GM19043 (cell line): ENCODE results near the gene AGR2.
"Not testable (repeated sequence)": the region's sequence is repeated elsewhere in the genome, so short reads cannot be mapped to it uniquely, and the experiment has no call there.

Experiments used
- ATAC-seq: cut with Tn5 transposase; IDR thresholded peaks from one replicate; pipeline ENCODE4 v1.9.1; 2021; ENCODE audit warnings: low read depth; ENCODE audit not compliant: unreplicated experiment

The AGR2 gene

DNA sequence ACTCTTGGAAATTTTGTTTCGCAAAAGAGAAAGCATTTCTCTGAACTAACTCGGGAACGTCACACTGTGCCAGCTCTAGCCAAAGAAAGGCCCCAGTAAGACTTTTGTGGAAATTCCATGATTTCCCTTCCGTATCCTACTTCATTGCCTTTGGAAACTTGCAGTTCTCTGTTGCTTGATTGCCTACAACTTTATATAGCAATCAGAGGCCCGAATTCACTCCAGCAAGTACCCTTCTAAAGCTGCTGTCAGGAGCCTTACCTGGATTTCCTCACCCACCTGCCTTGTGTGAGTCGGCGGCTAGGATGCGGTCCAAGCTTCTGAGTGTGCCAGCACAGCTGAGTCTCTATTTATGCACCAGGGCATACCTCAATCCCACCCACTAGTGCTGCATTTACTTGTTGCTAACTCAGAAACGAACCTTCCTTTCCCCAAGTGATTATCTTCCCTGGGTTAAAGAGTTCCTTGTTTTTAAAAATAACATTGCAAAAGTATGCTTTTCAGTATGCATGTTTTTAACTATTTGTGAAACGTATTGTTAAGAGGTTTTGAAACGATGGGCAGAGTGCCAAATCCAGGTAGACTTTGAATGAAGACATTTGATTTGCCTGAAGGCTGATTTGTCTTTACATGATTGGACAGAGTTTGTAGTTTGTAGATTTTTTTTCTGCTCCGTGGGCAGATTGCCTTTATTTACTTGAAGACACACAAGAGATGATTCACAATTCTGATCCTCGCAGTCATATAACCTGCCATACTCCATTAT, at the start of gene AGR2:
TSS of gene AGR2 (minus strand) at position 326 of the 766 bp plus-strand sequence. CDS start 3,203 bp downstream, outside the sequence.
- ATAC-seq = no peak

DNA sequence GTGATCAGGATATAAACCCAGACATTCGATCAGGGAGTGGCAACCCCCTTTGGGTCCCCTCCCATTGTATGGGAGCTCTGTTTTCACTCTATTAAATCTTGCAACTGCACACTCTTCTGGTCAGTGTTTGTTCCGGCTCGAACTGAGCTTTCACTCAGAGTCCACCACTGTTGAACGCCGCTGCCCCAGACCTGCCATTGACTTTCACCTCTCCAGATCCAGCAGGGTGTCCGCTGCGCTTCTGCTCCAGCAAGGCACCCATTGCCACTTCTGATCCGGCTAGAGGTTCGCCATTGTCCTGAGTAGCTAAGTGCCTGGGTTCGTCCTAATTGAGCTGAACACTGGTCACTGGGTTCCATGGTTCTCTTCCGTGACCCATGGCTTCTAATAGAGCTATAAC, 48.4 kb upstream of the AGR2 start:
- ATAC-seq = not testable (repeated sequence)

DNA sequence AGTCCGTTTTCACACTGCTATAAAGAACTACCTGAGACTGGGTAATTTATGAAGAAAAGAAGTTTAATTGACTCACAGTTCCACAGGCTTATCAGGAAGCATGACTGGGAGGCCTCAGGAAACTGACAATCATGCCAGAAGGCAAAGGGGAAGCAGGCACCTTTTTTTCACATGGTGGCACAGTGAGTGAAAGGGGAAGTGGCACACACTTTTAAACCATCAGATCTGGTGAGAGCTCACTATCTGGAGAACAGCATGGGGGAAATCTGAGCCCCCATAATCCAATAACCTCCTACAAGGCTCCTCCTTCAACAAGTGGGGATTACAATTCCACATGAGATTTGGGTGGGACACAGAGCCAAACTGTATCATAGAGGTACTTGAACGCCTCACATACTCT, 47.0 kb upstream of the AGR2 start:
- no peak for ATAC-seq

DNA sequence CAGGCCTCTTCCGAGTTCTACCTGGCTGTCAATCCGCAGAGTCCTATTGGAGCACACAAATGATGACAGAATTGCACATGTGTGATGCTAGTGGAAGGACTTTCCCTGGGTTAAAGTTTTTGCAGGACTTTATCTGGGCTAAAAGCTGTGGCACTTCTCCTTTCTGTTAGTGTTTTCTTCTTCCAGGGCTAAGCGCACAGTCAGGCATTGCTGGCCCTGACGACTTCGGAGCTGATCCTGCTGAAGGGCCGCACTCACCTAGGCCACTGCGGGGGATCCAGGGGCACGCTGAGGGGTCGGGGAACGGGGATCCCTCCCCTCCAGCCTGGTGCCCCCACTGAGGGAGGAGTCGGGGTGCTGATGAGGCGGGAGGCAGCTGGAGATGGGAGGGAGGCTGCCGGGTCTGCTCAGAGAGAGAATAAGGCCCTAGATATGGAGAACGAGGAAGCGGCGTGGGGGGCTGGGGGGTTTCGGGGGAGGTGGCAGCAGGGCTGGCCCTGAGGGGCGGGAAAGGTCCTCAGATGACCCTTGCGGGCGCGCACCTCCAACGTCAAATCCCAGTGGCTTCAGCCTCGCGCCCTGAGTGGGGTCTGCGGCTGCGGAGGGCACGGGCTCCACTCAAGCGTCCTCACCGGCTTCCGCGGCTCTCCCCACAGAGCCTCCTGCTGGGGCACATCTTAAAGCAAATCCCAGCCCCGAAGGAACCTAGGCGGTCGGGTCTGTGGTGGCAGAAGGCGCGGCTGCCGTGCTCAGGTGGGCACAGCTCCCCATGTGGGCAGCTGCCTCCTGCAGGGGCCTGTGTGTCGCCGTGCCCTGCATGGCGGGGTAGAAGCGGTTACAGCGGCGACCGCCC, 46.0 kb upstream of the AGR2 start:
- no peak for ATAC-seq

DNA sequence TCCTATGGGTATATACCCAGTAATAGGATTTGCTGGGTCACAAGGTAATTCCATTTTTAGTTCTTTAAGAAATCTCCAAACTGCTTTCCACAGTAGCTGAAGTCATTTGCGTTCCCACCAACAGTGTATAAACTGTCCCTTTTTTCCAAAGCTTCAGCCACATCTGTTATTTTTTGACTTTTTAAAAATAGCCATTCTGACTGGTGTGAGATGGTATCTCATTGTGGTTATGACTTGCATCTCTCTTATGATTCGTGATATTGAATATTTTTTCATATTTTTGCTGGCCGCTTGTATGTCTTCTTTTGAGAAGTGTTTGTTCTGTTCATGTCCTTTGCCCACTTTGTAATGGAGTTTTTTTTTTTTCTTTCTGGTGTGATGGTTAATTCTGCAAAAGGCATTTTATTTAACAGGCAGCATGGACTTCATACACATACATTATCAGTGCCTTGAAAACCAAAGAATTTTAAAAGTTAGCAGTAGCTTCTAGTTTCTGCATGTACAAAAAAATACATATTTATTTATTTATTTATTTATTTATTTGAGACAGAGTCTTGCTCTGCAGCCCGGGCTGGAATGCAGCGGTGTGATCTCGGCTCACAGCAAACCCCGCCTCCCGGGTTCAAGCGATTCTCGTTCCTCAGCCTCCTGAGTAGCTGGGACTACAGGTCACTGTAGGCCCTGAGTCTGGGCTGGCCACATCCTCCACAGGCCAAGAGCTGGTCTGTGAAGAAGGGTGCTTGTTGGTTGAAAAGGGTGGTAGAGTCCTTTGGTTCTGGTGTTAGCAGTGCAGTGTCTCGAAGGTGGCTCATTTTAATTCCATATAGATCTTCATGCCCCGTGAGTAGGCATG, 44.7 kb upstream of the AGR2 start:
- no peak for ATAC-seq

DNA sequence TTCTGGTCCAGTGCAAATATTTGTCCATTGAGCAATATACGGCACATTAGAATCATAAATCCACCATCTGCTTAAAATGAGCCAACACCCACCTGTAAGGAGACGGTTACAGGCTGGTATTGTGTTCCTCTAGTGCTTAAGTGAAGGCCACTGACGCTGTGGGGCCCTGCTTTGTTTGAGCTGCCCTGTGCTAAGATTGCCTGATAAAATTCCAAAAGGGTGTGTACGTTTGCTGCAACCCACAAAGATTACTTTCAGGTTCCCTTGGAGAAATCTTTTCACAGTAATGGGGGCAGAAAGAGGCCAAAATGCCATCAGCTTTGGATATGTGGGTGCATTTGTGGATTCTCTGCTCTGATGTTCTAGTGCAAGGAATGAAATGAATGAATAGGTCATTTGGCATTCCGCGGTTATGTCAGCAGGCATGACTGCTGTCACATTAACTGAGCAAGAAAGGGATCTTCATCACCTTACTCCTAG, 42.6 kb upstream of the AGR2 start:
- ATAC-seq = no peak

DNA sequence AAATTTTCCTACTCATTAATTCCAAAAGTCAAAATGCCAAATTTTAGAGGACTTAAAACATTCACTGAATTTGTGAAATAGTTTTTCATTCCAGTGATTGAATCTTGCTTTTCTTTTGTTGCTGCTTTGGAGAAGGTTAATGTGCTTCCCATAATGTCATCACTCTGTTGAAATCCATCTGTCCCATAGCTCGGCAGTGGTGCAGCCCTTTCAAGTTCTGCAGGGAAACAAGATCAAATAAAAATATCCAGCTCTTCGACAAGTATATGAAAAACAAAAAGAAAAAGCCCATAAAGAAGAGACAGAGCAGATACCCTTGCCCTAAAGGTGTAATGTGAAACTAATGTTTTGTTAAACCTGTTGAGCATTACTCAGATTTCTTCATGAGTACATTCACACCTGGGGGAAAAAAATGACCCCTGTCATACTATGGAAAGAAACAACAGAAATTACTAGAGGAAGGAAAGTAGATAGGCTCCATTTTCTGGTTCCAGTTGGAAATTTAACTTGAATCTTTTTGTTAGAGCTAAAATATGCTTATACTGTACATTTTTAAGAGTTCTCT, 41.9 kb upstream of the AGR2 start:
- ATAC-seq = no peak

DNA sequence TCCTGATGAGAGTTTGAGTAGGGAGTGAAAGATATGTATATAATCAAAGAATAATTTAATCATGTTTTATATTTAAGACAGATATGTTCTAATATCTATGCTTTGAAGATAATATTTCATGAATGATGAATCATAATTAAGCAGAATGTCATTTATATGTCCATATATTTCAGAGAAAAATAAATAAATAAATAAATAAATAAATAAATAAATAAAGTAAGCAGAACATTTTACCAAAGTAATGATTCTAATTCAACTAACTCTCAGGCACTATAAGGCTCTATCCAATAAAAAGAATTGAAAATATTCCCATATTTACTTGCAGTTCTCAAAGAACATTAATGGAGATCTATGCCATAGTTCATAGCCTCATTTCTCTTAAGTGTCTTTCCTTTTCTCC, 40.9 kb upstream of the AGR2 start:
- no peak for ATAC-seq

DNA sequence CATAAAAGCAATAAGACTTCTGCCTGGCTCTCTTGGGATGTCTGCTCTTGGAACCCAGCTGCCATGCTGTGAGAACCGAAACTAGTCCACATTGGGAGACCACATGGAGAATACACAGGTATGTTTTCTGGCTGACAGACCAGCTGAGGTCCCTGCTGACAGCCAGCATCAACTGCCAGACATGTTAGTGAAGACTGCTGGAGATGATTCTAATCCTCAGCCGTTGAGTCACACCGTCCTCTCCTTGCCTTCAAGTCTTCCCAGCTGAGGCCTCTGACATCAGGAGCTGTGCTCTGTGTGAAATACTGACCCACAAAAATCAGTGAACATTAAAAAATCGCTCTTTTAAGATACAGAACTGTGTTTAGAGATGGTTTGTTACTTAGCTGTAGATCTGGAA, 36.9 kb upstream of the AGR2 start:
- no peak for ATAC-seq

DNA sequence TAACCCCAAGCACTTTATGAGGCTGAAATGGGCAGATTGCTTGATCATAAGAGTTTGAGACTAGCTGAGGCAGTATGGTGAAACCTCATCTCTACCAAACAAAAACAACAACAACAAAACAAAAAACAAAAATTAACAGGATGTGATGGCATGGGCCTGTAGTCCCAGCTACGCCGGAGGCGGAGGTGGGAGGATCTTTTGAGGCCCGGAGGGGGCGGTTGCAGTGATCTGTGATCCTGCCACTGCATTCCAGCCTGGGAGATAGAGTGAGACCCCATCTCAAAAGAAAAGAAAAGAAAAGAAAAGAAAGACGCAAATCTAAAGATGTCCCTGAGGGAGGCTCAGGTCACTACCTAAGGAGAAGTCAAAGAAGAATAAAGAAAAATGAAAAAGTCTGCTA, 35.3 kb upstream of the AGR2 start:
- no peak for ATAC-seq

DNA sequence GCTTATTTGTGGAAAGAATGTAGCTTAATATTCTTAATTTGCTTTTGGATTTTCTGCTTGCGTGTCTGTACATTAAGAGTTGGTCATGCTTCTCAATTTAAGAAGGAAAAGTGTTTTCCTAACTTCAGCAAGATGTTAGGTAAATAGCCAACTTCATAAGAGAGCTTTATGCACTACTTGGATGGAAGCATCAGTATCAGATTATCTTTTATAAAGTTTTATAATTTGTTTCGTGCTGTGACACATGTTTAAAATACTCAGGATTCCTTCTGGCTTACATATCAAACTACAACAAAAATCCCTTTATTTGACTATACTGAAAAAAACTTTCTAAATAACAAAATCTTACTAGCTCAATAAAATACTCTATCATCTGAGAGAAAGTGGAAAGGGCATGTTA, 34.8 kb upstream of the AGR2 start:
- no peak for ATAC-seq

DNA sequence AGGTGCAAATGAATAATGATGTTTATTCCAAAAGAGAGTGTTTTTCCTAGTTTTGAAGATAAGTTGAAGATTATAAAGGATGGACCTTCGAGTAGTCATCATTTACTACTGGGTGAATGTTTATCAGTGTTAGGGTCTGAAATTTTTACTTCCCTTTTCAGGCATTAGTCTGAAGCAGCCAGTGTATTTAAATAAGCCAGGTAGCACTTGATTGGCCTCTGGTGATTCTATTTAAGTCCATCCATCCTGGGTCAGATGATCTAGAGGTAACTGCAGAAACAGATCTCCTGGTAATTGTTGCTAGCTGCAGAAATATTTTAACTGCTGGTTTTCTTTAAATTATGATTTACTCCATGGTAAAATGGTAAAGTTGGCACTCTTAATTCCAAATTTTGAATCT, 34.1 kb upstream of the AGR2 start:
- ATAC-seq = no peak

DNA sequence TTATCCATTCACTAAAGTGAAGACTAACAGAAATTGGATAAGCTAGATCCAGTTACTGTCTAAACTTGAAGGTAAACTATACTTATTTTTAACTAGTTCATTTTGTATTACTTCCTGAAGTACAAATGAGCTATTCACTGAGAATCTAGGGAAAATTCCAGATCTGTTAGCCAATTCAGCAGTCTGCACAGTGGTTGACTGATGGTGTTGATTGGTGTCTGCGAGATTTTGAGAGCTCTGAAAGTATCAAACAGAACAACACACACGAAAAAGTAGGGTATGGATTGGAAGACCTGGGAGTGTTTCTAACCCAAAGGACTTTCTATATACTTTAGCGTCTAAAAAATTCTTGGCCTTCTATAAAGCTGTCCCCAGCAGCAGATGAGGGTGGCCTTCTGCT, 33.6 kb upstream of the AGR2 start:
- ATAC-seq = no peak

DNA sequence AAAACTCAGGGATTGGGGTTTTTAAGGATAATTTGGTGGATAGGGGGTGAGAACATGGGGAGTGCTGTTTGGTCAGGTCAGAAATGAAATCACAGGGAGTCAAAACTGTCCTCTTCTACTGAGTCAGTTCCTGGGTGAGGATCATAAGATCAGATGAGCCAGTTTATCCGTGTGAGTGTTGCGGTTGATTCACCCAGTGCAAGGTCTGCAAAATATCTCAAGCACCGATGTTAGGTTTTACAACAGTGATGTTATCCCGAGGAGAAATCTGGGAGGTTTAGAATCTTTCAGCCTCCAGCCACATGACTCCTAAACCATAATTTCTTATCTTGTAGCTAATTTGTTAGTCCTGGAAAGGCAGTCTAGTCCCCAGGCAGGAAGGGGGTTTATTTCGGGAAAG, 31.7 kb upstream of the AGR2 start:
- no peak for ATAC-seq

DNA sequence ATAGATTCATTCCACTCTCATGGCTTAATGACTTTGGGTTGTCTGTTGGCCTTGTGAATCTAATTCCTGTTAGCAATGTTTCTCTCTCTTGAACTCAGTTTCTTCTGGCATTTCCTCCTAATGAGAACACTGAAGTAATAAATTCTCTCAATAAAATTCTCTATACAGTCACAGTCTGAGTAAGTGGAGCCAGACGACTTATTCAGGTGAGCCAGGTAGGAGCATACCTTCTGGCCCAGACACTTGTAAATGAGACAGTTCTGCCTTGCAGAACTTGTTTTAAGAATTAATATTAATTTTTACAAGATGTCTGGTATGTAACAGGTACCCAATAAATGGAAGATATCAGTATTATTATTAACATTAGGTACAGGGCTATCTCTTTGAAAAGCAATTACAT, 28.6 kb upstream of the AGR2 start:
- no peak for ATAC-seq

DNA sequence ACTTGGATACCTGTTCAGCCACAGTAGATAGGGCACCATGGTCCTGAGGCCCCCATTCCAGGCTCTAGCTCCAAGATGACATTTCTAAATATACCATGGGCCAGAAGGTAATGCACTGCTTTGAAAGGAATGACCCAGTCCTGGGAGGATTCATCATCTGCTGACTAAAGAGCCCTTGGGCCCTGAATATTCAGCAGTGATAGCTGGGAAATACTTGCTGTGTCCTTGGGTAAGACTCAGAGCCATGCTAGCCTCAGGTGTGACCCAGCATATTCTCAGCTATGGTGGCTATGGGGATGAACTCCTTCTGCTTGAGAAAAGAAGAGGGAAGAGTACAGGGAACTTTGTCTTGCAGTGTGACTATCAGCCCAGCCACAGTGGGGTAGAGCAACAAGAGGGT, 21.3 kb upstream of the AGR2 start:
- ATAC-seq = no peak

DNA sequence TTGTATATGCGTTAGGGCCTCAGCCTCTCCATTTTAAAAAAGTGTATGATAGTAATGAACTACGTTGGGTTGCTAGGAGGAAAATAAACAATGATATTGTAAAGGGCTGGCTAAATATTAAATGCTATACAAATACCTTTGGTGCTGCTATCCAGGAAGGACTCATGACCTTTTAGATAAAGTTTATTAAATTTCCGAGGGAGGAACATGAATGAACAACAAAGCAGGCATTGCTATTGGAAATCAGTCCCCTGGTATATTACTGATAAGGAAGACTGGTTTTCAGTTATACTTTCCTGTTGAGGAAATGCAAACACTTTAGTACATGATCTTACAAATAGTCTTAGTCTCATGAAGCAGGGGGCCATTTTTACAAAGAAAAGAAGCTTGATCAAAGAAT, 17.2 kb upstream of the AGR2 start:
- no peak for ATAC-seq

DNA sequence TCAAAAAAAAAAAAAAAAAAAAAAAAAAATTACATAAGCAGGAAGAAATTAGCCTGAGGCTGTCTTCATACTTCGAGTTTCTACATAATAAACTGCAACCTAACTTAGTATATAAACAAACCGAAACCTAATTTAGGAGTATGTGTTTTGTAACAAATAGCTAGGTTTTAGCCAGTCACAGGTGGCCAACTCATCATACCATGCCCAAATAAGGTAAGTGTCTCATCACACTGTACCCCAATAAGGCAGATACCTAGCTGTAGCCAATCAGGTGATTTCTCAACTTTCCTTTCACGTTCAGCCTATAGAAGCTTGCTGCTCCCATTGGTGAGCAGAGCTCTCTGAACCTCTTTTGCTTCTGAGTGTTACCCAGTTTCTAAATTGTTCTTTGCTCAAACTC, 13.9 kb upstream of the AGR2 start:
- no peak for ATAC-seq

DNA sequence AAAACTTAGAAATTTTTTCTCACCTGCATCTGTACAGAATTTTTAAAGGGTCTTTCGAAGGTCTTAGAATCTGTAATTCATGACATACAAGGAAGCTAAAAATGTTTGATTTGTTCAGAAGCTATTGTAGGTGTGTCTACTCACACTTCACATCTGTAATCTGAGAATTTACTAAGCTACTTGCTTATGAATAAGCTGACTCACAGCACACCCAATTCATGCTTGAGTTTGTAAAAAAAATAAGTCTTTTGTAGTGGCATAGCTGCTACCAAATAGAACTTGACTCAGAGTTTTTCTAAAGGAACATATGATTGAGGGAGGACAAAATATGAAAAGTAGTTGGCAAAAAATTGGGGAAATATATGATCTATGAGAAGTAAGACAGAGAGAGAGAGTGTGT, 12.7 kb upstream of the AGR2 start:
- ATAC-seq = no peak

DNA sequence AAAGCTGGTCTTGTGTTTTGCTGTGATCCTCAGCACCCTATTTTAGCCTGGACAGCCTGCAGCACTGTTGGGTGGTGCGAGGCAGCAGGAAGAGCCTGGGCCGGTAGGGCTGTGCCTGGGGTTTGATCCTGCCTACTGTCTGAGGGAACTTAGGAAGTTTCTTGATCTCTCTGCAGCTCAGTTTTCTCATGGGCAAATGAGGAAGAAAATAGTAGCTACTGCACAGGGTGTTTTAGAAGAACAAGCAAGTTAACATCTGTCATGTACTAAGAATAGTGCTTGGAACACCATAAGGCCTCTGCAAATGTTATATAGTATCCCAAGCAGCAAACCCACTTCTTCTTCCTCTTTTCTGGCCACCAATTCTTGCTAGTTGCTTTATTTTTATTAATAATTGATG, 12.0 kb upstream of the AGR2 start:
- no peak for ATAC-seq

DNA sequence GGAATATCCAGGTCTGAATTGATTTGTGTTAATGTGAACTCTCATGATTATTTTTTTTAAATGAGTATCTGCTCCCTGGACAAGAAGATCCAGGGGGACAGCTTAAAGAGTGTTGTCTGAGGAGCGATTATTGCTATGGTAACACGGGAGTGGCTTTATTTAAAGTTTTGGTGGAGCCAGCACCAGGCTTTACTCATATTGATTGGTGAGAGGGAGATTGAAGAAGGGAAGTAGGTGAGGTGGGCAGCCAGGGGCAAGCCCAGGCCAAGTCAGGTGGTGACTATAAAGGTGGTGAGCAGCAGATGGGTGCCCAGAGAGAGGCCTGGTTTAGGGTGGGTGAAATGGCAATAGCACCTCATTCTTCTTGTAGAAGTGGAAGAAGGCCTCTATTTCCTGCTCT, 10.2 kb upstream of the AGR2 start:
- ATAC-seq = no peak
